WTC11 (cell line): ENCODE measurements around the gene CHKA. TPM values are rescaled to one million over a fixed set of nuclear protein-coding genes. Genes with fewer than 3 reads are reported as not detected.

ENCODE experiments used
- ATAC-seq: fragments of 200-7000 bp; cut with Tn5 transposase; 2 replicates; pipeline ENCODE4 v1.10.0; 2021; ENCODE audit warnings: mild to moderate bottlenecking, moderate library complexity
- CTCF ChIA-PET: fragments of 300-600 bp; sonication (Branson Sonifier 250); formaldehyde crosslinking; loops from one replicate; lab custom pipeline; 2021; ENCODE audit warnings: antibody characterized with exemption; lab: Charles Lee
- POLR2A ChIA-PET: fragments of 350-600 bp; sonication (Branson Sonifier 250); formaldehyde crosslinking; loops from one replicate; lab custom pipeline; 2021; ENCODE audit warnings: antibody characterized with exemption; lab: Charles Lee
- DNase-seq: peaks from one replicate; pipeline ENCODE4 v3.0.0; 2021; ENCODE audit warnings: low spot score
- H3K27ac Mint-ChIP-seq: 2 replicates; pipeline ENCODE4 v1.8.0; 2021; ENCODE audit warnings: mixed read lengths
- H3K27me3 Mint-ChIP-seq: 2 replicates; pipeline ENCODE4 v1.8.0; 2021; ENCODE audit warnings: low read depth, mild to moderate bottlenecking, moderate library complexity, mixed read lengths
- H3K36me3 Mint-ChIP-seq: 2 replicates; pipeline ENCODE4 v1.8.0; 2021; ENCODE audit warnings: mixed read lengths
- H3K4me1 Mint-ChIP-seq: 2 replicates; pipeline ENCODE4 v1.8.0; 2022; ENCODE audit warnings: mixed read lengths
- H3K4me3 Mint-ChIP-seq: 2 replicates; pipeline ENCODE4 v1.8.0; 2021; ENCODE audit warnings: mild to moderate bottlenecking, moderate library complexity, mixed read lengths
- H3K9me3 Mint-ChIP-seq: 2 replicates; pipeline ENCODE4 v1.8.0; 2021; ENCODE audit warnings: mixed read lengths
- AR ChIP-seq: fragments of 250-450 bp; sonication (Bioruptor Pico); IDR thresholded peaks from 2 replicates; pipeline ENCODE4 v1.9.0; 2021; ENCODE audit warnings: mild to moderate bottlenecking
- ATF3 ChIP-seq: sonication (generic); formaldehyde crosslinking; conservative IDR thresholded peaks from 2 replicates; pipeline ENCODE4 v1.8.1; 2022; ENCODE audit warnings: mild to moderate bottlenecking, missing genetic modification reagents
- CREM ChIP-seq: sonication (generic); formaldehyde crosslinking; IDR thresholded peaks from 2 replicates; pipeline ENCODE4 v1.8.1; 2022; ENCODE audit warnings: mild to moderate bottlenecking, missing genetic modification reagents, moderate library complexity
- E2F4 ChIP-seq: sonication (generic); formaldehyde crosslinking; IDR thresholded peaks from 2 replicates; pipeline ENCODE4 v1.8.1; 2022; ENCODE audit warnings: low read depth, mild to moderate bottlenecking, moderate library complexity, missing genetic modification reagents, borderline replicate concordance
- EMX1 ChIP-seq: fragments of 250-450 bp; sonication (Bioruptor Pico); IDR thresholded peaks from 2 replicates; pipeline ENCODE4 v1.8.0; 2021; ENCODE audit warnings: mild to moderate bottlenecking
- ERG ChIP-seq: fragments of 250-450 bp; sonication (Bioruptor Pico); IDR thresholded peaks from 2 replicates; pipeline ENCODE4 v1.8.0; 2021; ENCODE audit warnings: mild to moderate bottlenecking
- FOXJ3 ChIP-seq: sonication (generic); formaldehyde crosslinking; IDR thresholded peaks from 2 replicates; pipeline ENCODE4 v1.9.0; 2021; ENCODE audit warnings: missing genetic modification reagents, mild to moderate bottlenecking, borderline replicate concordance
- FOXK1 ChIP-seq: sonication (generic); formaldehyde crosslinking; IDR thresholded peaks from 2 replicates; pipeline ENCODE4 v1.8.0; 2022; ENCODE audit warnings: mild to moderate bottlenecking, moderate library complexity, missing genetic modification reagents
- NFYB ChIP-seq: sonication (generic); formaldehyde crosslinking; conservative IDR thresholded peaks from 2 replicates; pipeline ENCODE4 v1.8.0; 2022; ENCODE audit warnings: low read depth, missing genetic modification reagents
- NR3C1 ChIP-seq: sonication (generic); formaldehyde crosslinking; conservative IDR thresholded peaks from 2 replicates; pipeline ENCODE4 v1.8.1; 2023; ENCODE audit warnings: low read depth, mild to moderate bottlenecking, missing genetic modification reagents
- PRDM15 ChIP-seq: sonication (generic); formaldehyde crosslinking; IDR thresholded peaks from 2 replicates; pipeline ENCODE4 v1.8.0; 2022; ENCODE audit warnings: missing genetic modification reagents
- PREB ChIP-seq: sonication (generic); formaldehyde crosslinking; IDR thresholded peaks from 2 replicates; pipeline ENCODE4 v1.8.1; 2022; ENCODE audit warnings: mild to moderate bottlenecking, missing genetic modification reagents, moderate library complexity, borderline replicate concordance
- RELA ChIP-seq: sonication (generic); formaldehyde crosslinking; IDR thresholded peaks from 2 replicates; pipeline ENCODE4 v1.8.1; 2022; ENCODE audit warnings: missing genetic modification reagents, mild to moderate bottlenecking, borderline replicate concordance
- SP1 ChIP-seq: sonication (generic); formaldehyde crosslinking; conservative IDR thresholded peaks from 2 replicates; pipeline ENCODE4 v1.8.1; 2022; ENCODE audit warnings: missing genetic modification reagents
- ZNF416 ChIP-seq: fragments of 250-450 bp; sonication (Bioruptor Pico); IDR thresholded peaks from 2 replicates; pipeline ENCODE4 v1.9.0; 2021; ENCODE audit warnings: mild to moderate bottlenecking, inconsistent platforms
- ZNF671 ChIP-seq: fragments of 250-450 bp; sonication (Bioruptor Pico); IDR thresholded peaks from 2 replicates; pipeline ENCODE4 v1.8.0; 2021; ENCODE audit warnings: mild to moderate bottlenecking
- ZSCAN18 ChIP-seq: fragments of 250-450 bp; sonication (Bioruptor Pico); IDR thresholded peaks from 2 replicates; pipeline ENCODE4 v2.1.2; 2022; ENCODE audit warnings: mild to moderate bottlenecking, moderate library complexity
- total RNA-seq: library from RNA; stranded (reverse); gene quantifications from 3 replicates; pipeline ENCODE4 v1.2.3, GENCODE V29; 2021

CHKA gene
- total RNA-seq, 1 experiment from 2014 or later = 76.1 TPM

- H3K4me1 Mint-ChIP-seq = peaks cover 8% of the 10 kb centered on the region
- no peaks in the 10 kb centered on the region for H3K27me3 Mint-ChIP-seq
- H3K9me3 Mint-ChIP-seq = no peaks in the 10 kb centered on the region
- H3K4me3 Mint-ChIP-seq = no peak overlapping the region
- H3K36me3 Mint-ChIP-seq = no peaks in the 10 kb centered on the region
- ChIA-PET CTCF (interaction anchor here (1.0 to 1.9 kb wide), 3 partner anchors 8 to 190 kb away, joined by 3 to 6 read pairs (median 4); partner anchors contain the start of gene ALDH3B1), POLR2A (no interaction called here)
- no peak for ATAC-seq
- H3K27ac Mint-ChIP-seq = no peak overlapping the region
- TF ChIP-seq RELA (CRISPR knock-in tag) (no peak), CREM (CRISPR knock-in tag) (no peak), FOXK1 (CRISPR knock-in tag) (no peak), PRDM15 (CRISPR knock-in tag) (no peak), ZNF416 (CRISPR knock-in tag) (no peak), NR3C1 (CRISPR knock-in tag) (no peak), AR (CRISPR knock-in tag) (no peak), FOXJ3 (CRISPR knock-in tag) (no peak), PREB (CRISPR knock-in tag) (no peak), ERG (CRISPR knock-in tag) (no peak), ATF3 (CRISPR knock-in tag) (no peak), EMX1 (CRISPR knock-in tag) (no peak), SP1 (CRISPR knock-in tag) (no peak), E2F4 (CRISPR knock-in tag) (no peak), ZSCAN18 (no peak), NFYB (CRISPR knock-in tag) (no peak), ZNF671 (no peak)
- no peak for DNase-seq
Observed at GRCh38 chr11:68018730-68019190, 102.4 kb downstream of the CHKA start.
